Esophagus squamous epithelium (tissue), 5 donors: ENCODE results near the gene PYROXD2. TPM values are rescaled to one million over a fixed set of nuclear protein-coding genes. Genes with fewer than 3 reads are reported as not detected.
A peak's percentile ranks its signal among the peaks of the same experiment; 100 is the strongest.

Experiments used
- DNase-seq: peaks from one replicate; lab custom pipeline; 2025; lab: John Stamatoyannopoulos, UW
- H3K27ac ChIP-seq, 4 donors: fragments of 200-600 bp; sonication (generic); one replicate each; pipeline ENCODE4 v1.5.1; 2016 to 2019; ENCODE audit warnings: mild to moderate bottlenecking in 1 of 4
- H3K27me3 ChIP-seq, 4 donors: fragments of 200-600 bp; sonication (generic); 1 replicate in 3 of 4; 2 replicates in 1 of 4; pipeline versions ENCODE4 v1.5.1 to v1.6.0; 2017 to 2021; ENCODE audit warnings: antibody characterized with exemption in 1 of 4
- H3K36me3 ChIP-seq, 3 donors: fragments of 200-600 bp; sonication (generic); one replicate each; pipeline ENCODE4 v1.5.1; 2016 to 2019
- H3K4me1 ChIP-seq, 3 donors: fragments of 200-600 bp; sonication (generic); one replicate each; pipeline ENCODE4 v1.5.1; 2017 to 2019
- H3K4me3 ChIP-seq, 4 donors: fragments of 200-600 bp; sonication (generic); 1 replicate in 3 of 4; 2 replicates in 1 of 4; pipeline ENCODE4 v1.5.1; 2016 to 2019; ENCODE audit warnings: mild to moderate bottlenecking in 2 of 4, moderate library complexity in 1 of 4
- H3K9me3 ChIP-seq, 3 donors: fragments of 200-600 bp; sonication (generic); one replicate each; pipeline ENCODE4 v1.5.1; 2016 to 2019
- CTCF ChIP-seq, 6 experiments: fragments of 450-650 bp in 4 of 6; fragments of 200-600 bp in 2 of 6; sonication (generic) in 2 of 6; IDR thresholded peaks; one replicate each; pipeline ENCODE4 v1.5.1; 2016 to 2019; ENCODE audit warnings: antibody characterized with exemption in 6 of 6, mild to moderate bottlenecking in 4 of 6, moderate library complexity in 4 of 6
- POLR2A ChIP-seq, 4 donors: fragments of 450-650 bp; IDR thresholded peaks; one replicate each; pipeline ENCODE4 v1.6.1; 2017; ENCODE audit warnings: antibody characterized with exemption in 4 of 4, mild to moderate bottlenecking in 4 of 4, moderate library complexity in 3 of 4
- WGBS, 2 donors: methylation state at CpG; one replicate each; pipeline ENCODE4 v1.1.5; 2018; 5-methylcytosine and 5-hydroxymethylcytosine counted together
- intact Hi-C: fragments of 100-400 bp; cut with DNase I; formaldehyde crosslinking; loops from one replicate; pipeline ENCODE4 v1.15.0; 2022
- total RNA-seq, 4 donors: library from RNA; depleted of rRNA; stranded (reverse); fragments of >200 nt; gene quantifications; one replicate each; pipeline ENCODE4 v1.1.0, GENCODE V29; 2016
- donor health status: DM: yes; HTN: yes; CAD: no.

Gene PYROXD2
- total RNA-seq, 4 donors from 2014 or later: 1.6 to 7.7 (median 3.9) TPM

GRCh38 chr10:98425511-98426352 lies 10.8 kb upstream of the PYROXD2 start:
- WGBS, 2 donors: 84 to 100% methylated on average over 1 to 4 of the region's 21 CpGs
- no peak for DNase-seq
- Histone ChIP-seq H3K27ac (no peak overlapping the region), H3K27me3 (no peaks in the 10 kb centered on the region), H3K4me1 (peaks cover 0 to 8% (median 0%) of the 10 kb centered on the region in 3 donors), H3K4me3 (no peak overlapping the region), H3K9me3 (no peaks in the 10 kb centered on the region), H3K36me3 (peaks cover 8 to 100% (median 31%) of the 10 kb centered on the region in 3 donors)
- intact Hi-C loops: no loop called here
- TF ChIP-seq CTCF (IDR thresholded peaks at IDR 0.05) (peak in 5 of 6 experiments; percentile 28 to 62 (median 58)), POLR2A (IDR thresholded peaks at IDR 0.05) (no peak)

- 60 to 77% methylated on average over 6 to 7 of the region's 23 CpGs for WGBS, 2 donors
- H3K36me3 ChIP-seq: peaks cover 3 to 100% (median 21%) of the 10 kb centered on the region in 3 donors
- no peak for DNase-seq
- no peaks in the 10 kb centered on the region for H3K9me3 ChIP-seq
- intact Hi-C loops: no loop called here
- H3K27me3 ChIP-seq: no peaks in the 10 kb centered on the region
- H3K4me1 ChIP-seq: peaks cover 0 to 8% (median 0%) of the 10 kb centered on the region in 3 donors
- TF ChIP-seq POLR2A (IDR thresholded peaks at IDR 0.05): no peak
- H3K27ac ChIP-seq: no peak overlapping the region
- no peak overlapping the region for H3K4me3 ChIP-seq
Observed at GRCh38 chr10:98424295-98425254, 9.6 kb upstream of the PYROXD2 start.

- Histone ChIP-seq H3K4me3 (no peak overlapping the region), H3K4me1 (peaks cover 0 to 8% (median 0%) of the 10 kb centered on the region in 3 donors), H3K27ac (no peak overlapping the region), H3K36me3 (peaks cover 0 to 100% (median 16%) of the 10 kb centered on the region in 3 donors), H3K9me3 (no peaks in the 10 kb centered on the region), H3K27me3 (no peaks in the 10 kb centered on the region)
- TF ChIP-seq POLR2A (IDR thresholded peaks at IDR 0.05): no peak
- TF ChIP-seq CTCF (IDR thresholded peaks at IDR 0.05): peak in 1 of 6 experiments; percentile 7
- DNase-seq: no peak
- 91% methylated on average over 5 of the region's 9 CpGs; no CpG with 5 or more reads in 1 of the 2 donors for whole genome bisulfite sequencing, 2 donors
- intact Hi-C loops: no loop called here
Observed at GRCh38 chr10:98423691-98424120, 8.7 kb upstream of the PYROXD2 start.

- Histone ChIP-seq H3K27ac (no peak overlapping the region), H3K4me3 (no peak overlapping the region), H3K9me3 (no peaks in the 10 kb centered on the region), H3K36me3 (peaks cover 0 to 100% (median 11%) of the 10 kb centered on the region in 3 donors), H3K4me1 (peaks cover 0 to 8% (median 0%) of the 10 kb centered on the region in 3 donors), H3K27me3 (no peaks in the 10 kb centered on the region)
- 96 to 100% methylated on average over 6 to 10 of the region's 10 CpGs for WGBS, 2 donors
- no peak for DNase-seq
- intact Hi-C loops: no loop called here
- TF ChIP-seq CTCF (IDR thresholded peaks at IDR 0.05) (no peak), POLR2A (IDR thresholded peaks at IDR 0.05) (no peak)
Observed at GRCh38 chr10:98422182-98422581, 7.2 kb upstream of the PYROXD2 start.

GRCh38 chr10:98420786-98421185 lies 5.8 kb upstream of the PYROXD2 start:
- intact Hi-C loops: no loop called here
- 79 to 85% methylated on average over 7 of the region's 9 CpGs for WGBS, 2 donors
- Histone ChIP-seq H3K27ac (no peak overlapping the region), H3K4me3 (no peak overlapping the region), H3K4me1 (peaks cover 0 to 10% (median under 1%) of the 10 kb centered on the region in 3 donors), H3K36me3 (peaks cover 0 to 96% (median 5%) of the 10 kb centered on the region in 3 donors), H3K9me3 (no peaks in the 10 kb centered on the region), H3K27me3 (no peaks in the 10 kb centered on the region)
- DNase-seq: no peak
- TF ChIP-seq POLR2A (IDR thresholded peaks at IDR 0.05) (no peak), CTCF (IDR thresholded peaks at IDR 0.05) (no peak)
